HG03139 (cell line): ENCODE results near the gene TRIM8.

Experiments used
- ATAC-seq: cut with Tn5 transposase; IDR thresholded peaks from one replicate; pipeline ENCODE4 v1.9.1; 2021; ENCODE audit not compliant: unreplicated experiment

TRIM8 gene

DNA sequence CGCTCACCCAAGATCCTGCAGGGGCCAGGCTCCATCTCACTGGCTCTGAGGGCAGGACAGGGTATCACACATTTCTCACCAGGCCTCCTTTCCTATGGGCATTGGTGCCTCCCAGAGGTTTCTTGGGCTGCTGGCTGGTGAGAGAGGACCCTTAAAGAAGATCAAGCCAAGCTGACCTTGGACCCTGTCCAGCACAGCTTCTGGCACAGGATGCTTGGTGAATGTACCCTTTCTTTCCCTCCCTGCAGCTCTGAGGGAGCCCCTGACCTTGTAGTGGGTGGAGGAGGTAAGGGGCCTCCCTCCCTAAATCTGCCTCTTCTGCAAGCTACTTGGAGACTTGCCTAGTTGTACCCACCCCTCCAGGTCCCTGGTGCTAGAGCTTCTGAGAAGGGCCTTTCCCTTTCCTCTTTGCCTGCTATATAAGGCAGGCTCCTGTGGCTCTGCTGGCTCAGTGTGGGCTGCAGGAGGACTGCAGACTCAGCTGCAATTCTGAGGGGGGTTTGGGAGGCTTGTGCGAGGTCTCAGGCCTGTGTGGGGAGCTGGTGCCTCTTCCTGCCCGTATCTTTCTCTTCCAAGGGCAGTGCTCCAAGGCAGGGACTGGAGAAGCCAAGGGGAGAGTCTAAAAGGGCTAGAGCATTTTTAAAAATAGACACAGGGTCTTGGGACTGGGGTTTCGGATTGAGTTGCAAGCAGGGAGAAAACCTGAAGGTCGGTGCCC lies 11.7 kb upstream of the TRIM8 start:
- no peak for ATAC-seq

DNA sequence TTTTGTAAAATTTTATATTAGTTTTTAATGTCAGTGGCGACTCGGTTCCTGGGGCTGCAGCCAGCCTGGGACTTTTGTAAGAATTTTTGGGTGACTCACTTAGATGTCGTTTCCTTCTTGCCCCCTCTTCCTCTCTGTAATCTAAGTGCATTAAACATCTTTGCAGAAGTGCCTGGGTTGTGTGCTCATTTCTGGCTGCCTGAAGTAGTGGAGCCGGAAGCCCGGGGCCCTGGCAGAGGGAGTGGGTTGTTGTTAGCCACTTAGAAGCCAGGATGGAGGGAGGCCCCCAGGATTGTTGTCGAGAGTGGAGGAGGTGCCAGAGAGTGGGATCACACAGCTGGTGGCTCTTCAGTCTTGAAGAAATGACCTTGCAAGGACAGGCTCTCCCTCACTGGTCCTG lies 11.0 kb upstream of the TRIM8 start:
- no peak for ATAC-seq

DNA sequence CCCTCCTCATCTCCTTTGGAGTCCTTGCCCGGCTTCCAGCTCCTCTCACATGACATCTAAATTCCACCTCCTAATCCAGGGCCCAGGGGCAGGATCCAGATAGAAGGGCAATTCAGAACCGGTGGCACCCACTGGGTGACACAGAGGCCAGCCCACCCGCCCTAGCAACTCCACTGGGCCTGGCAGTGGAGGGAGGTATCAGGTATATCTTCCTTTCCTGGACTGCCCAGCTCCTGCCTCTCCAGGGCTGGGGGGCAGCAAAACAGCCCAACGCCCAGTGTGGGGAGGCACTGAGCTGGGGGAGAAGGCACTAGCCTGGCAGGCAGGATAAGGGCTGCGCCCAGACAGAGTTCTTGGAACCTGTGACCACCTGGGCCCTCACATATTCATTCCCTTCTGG lies 10.4 kb upstream of the TRIM8 start:
- ATAC-seq, result no peak

- no peak for ATAC-seq
Observed at GRCh38 chr10:102634686-102635085, 9.6 kb upstream of the TRIM8 start.

DNA sequence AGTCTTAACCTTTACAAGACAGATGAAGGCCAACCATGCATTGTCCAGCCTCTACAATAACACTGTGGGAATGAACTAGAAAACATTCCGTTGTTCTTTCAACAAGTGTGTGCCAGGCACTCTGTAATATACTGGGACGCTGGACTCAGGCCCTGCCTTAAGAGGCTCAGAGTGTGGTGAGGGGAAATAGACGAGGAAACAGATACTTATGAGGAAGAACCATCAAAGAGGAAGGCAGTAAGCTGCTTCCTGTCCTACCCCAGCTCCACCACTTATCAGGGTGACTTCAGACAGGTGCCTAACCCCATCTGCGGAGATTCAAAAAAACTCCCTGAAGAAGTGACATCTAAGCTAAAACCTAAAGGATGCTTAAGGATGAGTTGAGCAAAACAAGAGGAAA lies 8.9 kb upstream of the TRIM8 start:
- no peak for ATAC-seq

DNA sequence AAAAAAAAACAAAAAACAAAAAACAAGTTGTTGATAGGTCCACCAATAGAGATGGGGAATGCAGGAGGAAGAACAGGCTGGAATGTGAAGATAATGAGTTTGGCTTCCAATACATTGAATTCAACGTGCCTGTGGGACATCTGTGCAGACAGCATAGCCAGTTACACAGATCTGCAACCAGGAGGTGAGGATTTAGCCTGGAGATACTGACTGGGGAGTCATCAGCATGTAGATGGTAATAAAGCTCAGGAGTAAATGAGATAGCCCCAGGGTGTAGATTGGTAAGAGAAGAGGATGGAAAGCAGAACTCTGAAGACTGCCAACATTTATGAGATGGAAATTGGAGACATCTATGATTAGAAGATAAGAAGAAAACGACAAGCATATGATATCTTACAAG lies 4.7 kb upstream of the TRIM8 start:
- ATAC-seq, result no peak

DNA sequence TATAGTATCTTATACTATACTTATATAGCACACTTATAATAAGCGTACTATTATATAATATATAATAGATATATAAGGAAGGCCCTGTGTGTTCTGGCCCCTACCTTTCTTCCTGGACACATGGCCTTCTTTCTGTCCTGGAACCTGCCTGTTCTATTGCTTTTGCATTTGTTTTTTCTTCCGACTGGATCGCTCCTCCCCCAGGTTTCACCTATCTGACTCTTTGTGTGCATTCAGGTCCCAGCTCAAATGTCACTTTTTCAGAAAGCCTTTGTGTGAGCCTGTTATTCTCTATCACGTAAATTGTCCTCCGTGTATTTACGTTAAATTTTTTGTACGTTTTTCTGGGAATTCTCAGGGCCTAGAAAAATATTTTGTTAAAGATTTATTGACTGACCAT lies 2.9 kb upstream of the TRIM8 start:
- ATAC-seq, result no peak

GRCh38 chr10:102641880-102642735 lies 2.2 kb upstream of the TRIM8 start:
- peak; percentile 42 for ATAC-seq

- no peak for ATAC-seq
Observed at GRCh38 chr10:102642736-102643335, 1.4 kb upstream of the TRIM8 start.

DNA sequence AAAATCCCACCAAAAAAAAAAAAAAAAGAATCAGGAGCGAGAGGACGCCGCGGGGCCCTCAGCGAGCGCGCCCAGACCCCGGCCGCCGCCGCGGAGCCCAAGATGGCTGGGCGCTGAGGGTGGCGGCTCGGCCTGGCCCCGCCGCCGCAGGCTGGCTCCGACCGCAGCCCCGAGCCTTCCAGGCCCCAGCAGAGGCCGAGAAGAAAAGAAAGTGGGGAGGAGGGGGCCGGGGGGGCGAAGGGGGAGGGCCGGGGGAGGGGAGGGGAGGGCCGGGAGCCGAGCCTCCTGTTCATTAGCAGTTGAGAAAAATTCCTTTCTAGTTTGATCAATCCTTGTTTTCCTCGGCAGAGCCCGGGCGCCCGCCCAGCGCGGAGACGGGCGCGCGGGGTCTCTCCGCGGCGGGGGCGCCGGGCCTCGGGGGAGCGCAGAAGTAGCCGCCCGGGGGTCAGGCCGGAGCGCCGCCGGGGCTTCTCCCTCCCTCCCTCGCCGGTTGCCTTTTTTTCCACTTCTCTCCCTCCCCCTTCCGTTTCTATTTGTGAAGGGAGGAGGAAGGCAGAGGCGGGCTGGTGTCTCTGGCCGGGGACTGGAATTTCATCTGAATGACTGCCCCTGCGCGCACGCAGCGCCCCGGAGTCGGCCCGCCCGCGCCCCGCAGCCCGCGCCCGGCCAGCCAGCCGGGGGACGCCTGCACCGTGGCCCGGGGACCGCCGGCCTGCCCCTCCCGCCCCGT lies 778 bp upstream of the TRIM8 start:
- no peak for ATAC-seq

DNA sequence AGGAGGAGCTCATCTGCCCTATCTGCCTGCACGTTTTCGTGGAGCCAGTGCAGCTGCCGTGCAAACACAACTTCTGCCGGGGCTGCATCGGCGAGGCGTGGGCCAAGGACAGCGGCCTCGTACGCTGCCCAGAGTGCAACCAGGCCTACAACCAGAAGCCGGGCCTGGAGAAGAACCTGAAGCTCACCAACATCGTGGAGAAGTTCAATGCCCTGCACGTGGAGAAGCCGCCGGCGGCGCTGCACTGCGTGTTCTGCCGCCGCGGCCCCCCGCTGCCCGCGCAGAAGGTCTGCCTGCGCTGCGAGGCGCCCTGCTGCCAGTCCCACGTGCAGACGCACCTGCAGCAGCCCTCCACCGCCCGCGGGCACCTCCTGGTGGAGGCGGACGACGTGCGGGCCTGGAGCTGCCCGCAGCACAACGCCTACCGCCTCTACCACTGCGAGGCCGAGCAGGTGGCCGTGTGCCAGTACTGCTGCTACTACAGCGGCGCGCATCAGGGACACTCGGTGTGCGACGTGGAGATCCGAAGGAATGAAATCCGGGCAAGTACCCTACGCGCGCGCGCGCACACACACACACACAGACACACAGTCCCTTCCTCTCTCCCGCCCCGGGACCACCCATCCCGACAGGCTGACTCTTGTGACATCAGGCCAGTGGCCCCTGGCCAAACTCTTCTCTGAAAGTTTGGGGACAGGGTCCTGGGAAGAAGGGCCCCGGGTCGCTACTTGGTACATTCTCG lies 538 bp downstream of the TRIM8 start:
- ATAC-seq, result no peak

DNA sequence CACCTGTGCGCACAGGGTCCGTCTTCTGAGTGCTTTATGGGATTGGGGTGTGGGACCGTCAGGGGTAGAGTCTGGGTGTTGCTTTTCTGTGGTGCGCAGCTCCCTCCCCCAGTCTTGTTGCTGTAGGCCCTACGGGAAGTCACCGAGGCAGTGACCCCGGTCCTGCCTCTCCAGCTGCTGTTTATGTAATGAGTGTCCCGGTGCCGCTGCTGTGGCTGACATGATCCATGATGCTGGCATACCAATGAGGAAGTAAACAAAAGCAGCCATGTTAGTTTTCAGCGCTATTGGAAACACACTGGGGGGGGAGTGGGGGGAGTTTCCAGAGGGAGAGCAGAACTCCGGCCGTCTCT lies 1.1 kb downstream of the TRIM8 start:
- no peak for ATAC-seq

DNA sequence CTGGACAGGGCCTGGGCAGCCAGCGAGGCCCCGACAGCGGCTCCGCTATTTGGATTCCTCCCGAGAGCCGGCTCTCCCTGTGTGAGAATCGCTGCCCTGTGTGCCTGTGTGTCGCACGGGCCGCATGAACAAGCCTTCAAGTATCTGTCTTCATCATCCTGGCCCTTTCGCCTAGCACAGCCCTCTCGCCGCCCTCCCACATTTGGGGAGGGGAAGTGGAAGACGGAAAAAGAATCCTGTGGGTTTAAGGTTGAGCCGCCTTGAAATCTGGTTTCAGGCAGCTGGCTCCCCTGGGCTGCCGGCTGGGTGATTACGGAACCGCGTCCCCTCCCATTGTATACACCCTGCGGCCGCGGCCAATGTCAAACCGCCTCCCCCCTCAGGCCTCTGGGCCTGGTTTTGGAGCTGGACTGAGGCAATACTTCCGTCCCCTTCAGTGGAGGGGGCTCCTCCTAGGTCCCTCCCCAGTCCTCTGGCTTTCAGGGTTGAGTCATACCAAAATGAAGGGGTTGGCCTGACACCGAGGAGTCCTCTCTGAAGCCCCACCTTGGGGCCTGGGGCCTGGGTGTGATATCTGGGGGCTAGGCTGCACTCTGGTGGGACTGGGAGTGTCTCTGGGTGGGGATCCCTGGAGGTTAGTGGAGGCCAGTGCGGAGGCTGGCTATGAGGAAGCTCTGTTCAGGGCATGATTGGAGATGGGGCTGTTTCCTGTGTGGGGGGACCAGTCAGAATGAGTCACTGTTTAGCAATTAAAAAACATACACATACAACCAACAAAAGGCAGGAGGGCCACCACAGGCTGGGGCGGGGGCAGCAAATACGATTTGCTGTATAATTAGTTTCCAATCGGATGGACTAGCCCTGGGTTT lies 1.7 kb downstream of the TRIM8 start:
- peak; percentile 25 for ATAC-seq

DNA sequence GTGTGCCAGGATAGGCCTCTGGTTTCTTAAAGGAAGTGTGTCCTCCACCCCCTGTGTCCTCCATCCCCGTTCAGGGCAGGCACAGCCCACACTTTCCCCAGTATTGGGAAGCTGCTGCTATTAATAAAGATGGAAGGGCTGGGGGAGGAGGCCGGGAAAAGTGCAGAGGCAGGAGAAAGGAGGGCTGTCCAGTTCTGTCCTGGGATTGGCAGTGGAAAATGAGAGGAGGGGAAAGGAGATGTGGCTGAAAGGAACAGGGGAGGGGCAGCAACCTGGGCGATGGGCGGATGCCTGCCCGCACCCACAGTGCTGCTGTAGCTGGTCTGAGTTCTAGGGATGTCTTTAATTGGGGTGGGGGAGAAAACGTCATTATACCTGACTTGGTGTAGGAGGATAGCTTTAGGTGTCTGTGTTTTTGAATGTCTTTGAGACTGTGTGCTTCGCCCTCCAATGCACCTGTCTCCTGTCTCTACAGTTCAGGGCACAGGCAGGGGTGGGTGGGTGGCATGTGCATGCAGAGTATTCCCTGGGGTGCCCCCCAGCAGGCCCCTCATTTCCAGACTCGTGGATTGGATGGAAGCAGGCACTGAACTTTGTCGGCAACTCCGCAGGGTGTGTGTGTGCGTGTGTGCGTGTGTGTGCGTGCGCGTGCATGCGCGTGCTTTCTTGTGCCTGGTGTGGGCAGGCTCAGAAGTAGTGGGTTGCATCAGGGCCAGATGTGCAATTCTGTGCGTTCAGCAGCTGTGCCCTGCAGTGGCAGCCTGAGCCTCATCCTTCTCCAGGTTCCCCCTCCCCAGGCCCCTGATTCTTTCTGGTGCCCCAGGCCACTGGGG lies 2.5 kb downstream of the TRIM8 start:
- no peak for ATAC-seq

DNA sequence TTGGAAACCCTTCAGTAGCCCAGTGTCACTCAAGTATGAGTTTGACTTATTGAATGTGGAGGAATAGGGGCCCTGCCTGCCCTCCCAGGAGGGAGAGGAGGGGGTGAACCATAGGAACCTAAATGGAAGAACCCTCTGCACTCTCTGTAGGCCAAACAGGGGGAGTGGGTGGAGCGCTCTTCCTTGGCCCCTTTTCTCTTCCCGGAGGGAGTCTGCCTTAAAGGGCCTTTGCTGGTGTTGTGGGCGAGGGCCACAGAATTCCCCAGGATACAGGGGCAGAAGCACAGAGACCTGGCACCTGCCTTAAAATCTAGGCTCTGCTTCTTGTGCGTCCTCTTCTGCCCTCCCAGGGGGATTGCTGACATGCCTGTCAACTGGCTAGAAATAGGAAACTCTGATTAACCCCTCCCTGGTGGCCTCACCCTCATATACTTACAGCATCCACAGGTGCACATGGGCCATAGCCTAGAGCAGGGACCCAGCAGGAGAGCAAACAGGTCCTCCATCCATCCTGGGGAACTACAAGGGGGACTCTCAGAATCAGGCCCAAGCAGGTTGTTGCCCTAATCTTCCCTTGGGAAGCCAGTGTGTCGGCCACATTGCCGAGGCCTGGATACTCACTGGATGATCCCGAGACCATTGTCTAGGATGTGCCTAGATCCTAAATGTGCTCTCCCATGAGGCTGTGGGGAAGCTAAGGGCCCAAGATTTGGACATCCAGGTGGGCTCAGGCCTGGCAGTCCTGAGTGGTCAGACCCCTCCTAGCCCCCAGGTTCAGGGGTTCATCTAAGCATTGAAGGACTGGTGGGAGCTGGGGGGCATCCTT lies 3.4 kb downstream of the TRIM8 start:
- no peak for ATAC-seq

- no peak for ATAC-seq
Observed at GRCh38 chr10:102648269-102648888, 4.1 kb downstream of the TRIM8 start.

DNA sequence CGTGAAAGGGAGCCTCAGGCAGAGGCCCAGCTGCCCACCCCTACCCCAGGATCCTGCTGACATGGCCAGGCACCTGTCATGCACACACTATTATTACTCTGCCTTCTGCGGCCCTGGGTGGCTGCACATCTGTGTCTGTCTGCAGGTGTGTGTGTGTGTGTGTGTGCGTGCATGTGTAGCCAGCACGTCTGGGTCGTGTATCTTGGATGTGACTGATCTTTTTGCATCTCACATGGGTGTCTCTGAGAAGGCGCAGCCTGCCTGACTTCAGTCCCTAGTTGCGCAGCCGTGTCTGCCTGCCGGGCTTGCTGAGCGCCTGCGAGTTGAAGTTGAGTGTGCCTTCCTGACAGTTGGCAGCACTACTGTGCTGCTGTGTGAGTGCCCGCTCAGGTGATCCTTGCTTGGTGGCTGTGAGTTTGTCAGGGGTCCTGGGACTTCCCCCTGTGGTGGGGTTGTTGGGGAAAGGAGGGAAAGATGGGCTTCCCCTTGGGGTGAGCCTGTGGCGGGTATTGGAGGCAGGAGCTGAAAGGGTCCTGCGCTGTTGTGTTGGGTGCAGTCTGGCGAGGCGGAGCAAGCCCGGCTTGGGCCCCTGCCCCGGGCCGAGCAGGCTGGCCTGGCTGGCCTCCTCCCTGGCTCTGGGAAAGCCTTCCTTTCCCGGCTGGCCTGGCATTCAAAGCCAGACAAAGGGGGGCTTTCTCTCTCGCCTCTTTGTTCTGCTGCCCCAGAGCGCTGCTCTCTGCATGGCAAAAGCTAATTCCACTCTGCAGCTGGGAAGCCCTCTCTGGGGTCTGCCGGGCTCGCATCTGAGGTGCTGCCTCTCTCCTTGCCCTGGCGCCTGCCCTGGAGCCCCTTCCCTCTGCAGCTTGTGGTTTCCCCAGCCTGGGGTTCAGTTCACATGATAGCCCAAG lies 4.9 kb downstream of the TRIM8 start:
- no peak for ATAC-seq
